Esophagus squamous epithelium (tissue), 5 donors: ENCODE data around the gene CHN2. TPM values are rescaled to one million over a fixed set of nuclear protein-coding genes. Genes with fewer than 3 reads are reported as not detected.

Source experiments
- DNase-seq: peaks from one replicate; lab custom pipeline; 2025; lab: John Stamatoyannopoulos, UW
- H3K27ac ChIP-seq, 4 donors: fragments of 200-600 bp; sonication (generic); one replicate each; pipeline ENCODE4 v1.5.1; 2016 to 2019; ENCODE audit warnings: mild to moderate bottlenecking in 1 of 4
- H3K27me3 ChIP-seq, 4 donors: fragments of 200-600 bp; sonication (generic); 1 replicate in 3 of 4; 2 replicates in 1 of 4; pipeline versions ENCODE4 v1.5.1 to v1.6.0; 2017 to 2021; ENCODE audit warnings: antibody characterized with exemption in 1 of 4
- H3K36me3 ChIP-seq, 3 donors: fragments of 200-600 bp; sonication (generic); one replicate each; pipeline ENCODE4 v1.5.1; 2016 to 2019
- H3K4me1 ChIP-seq, 3 donors: fragments of 200-600 bp; sonication (generic); one replicate each; pipeline ENCODE4 v1.5.1; 2017 to 2019
- H3K4me3 ChIP-seq, 4 donors: fragments of 200-600 bp; sonication (generic); 1 replicate in 3 of 4; 2 replicates in 1 of 4; pipeline ENCODE4 v1.5.1; 2016 to 2019; ENCODE audit warnings: mild to moderate bottlenecking in 2 of 4, moderate library complexity in 1 of 4
- H3K9me3 ChIP-seq, 3 donors: fragments of 200-600 bp; sonication (generic); one replicate each; pipeline ENCODE4 v1.5.1; 2016 to 2019
- CTCF ChIP-seq, 6 experiments: fragments of 450-650 bp in 4 of 6; fragments of 200-600 bp in 2 of 6; sonication (generic) in 2 of 6; IDR thresholded peaks; one replicate each; pipeline ENCODE4 v1.5.1; 2016 to 2019; ENCODE audit warnings: antibody characterized with exemption in 6 of 6, mild to moderate bottlenecking in 4 of 6, moderate library complexity in 4 of 6
- POLR2A ChIP-seq, 4 donors: fragments of 450-650 bp; IDR thresholded peaks; one replicate each; pipeline ENCODE4 v1.6.1; 2017; ENCODE audit warnings: antibody characterized with exemption in 4 of 4, mild to moderate bottlenecking in 4 of 4, moderate library complexity in 3 of 4
- WGBS, 2 donors: methylation state at CpG; one replicate each; pipeline ENCODE4 v1.1.5; 2018; 5-methylcytosine and 5-hydroxymethylcytosine counted together
- intact Hi-C: fragments of 100-400 bp; cut with DNase I; formaldehyde crosslinking; loops from one replicate; pipeline ENCODE4 v1.15.0; 2022
- total RNA-seq, 4 donors: library from RNA; depleted of rRNA; stranded (reverse); fragments of >200 nt; gene quantifications; one replicate each; pipeline ENCODE4 v1.1.0, GENCODE V29; 2016
- donor health status: DM: yes; HTN: yes; CAD: no.

Gene CHN2
- total RNA-seq, 4 donors from 2014 or later: 0.08 to 8.6 (median 1.7) TPM

- Histone ChIP-seq H3K36me3 (no peaks in the 10 kb centered on the region), H3K27ac (no peak overlapping the region), H3K9me3 (no peaks in the 10 kb centered on the region), H3K4me1 (peaks cover 0 to 28% (median 0%) of the 10 kb centered on the region in 3 donors), H3K27me3 (no peaks in the 10 kb centered on the region), H3K4me3 (no peak overlapping the region)
- WGBS, 2 donors: 41 to 48% methylated on average over 2 of the region's 2 CpGs
- intact Hi-C loops: no loop called here
- TF ChIP-seq CTCF (IDR thresholded peaks at IDR 0.05) (no peak), POLR2A (IDR thresholded peaks at IDR 0.05) (no peak)
- DNase-seq: no peak
Observed at GRCh38 chr7:29328811-29329210, 134.2 kb downstream of the CHN2 start.

GRCh38 chr7:29329686-29330085 lies 135.1 kb downstream of the CHN2 start:
- 63 to 65% methylated on average over 3 of the region's 3 CpGs for WGBS, 2 donors
- TF ChIP-seq POLR2A (IDR thresholded peaks at IDR 0.05) (no peak), CTCF (IDR thresholded peaks at IDR 0.05) (no peak)
- no peak for DNase-seq
- Histone ChIP-seq H3K27ac (no peak overlapping the region), H3K4me3 (no peak overlapping the region), H3K4me1 (peaks cover 0 to 28% (median 0%) of the 10 kb centered on the region in 3 donors), H3K36me3 (no peaks in the 10 kb centered on the region), H3K9me3 (no peaks in the 10 kb centered on the region), H3K27me3 (no peaks in the 10 kb centered on the region)
- intact Hi-C loops: no loop called here

- H3K4me3 ChIP-seq: no peak overlapping the region
- TF ChIP-seq CTCF (IDR thresholded peaks at IDR 0.05) (no peak), POLR2A (IDR thresholded peaks at IDR 0.05) (no peak)
Observed at GRCh38 chr7:29330136-29330535, 135.6 kb downstream of the CHN2 start.

GRCh38 chr7:29331163-29331562 lies 136.6 kb downstream of the CHN2 start:
- Histone ChIP-seq H3K4me1 (peaks cover 0 to 28% (median 0%) of the 10 kb centered on the region in 3 donors), H3K27me3 (no peaks in the 10 kb centered on the region), H3K36me3 (no peaks in the 10 kb centered on the region), H3K4me3 (no peak overlapping the region), H3K9me3 (no peaks in the 10 kb centered on the region), H3K27ac (no peak overlapping the region)
- DNase-seq: no peak
- 62 to 65% methylated on average over 7 of the region's 7 CpGs for WGBS, 2 donors
- intact Hi-C loops: no loop called here
- TF ChIP-seq POLR2A (IDR thresholded peaks at IDR 0.05) (no peak), CTCF (IDR thresholded peaks at IDR 0.05) (no peak)

More at GRCh38 chr7:29330136-29330535, 135.6 kb downstream of the CHN2 start:
- H3K36me3 ChIP-seq: no peaks in the 10 kb centered on the region
- H3K27ac ChIP-seq: no peak overlapping the region
- H3K9me3 ChIP-seq: no peaks in the 10 kb centered on the region
- DNase-seq: no peak
- no peaks in the 10 kb centered on the region for H3K27me3 ChIP-seq
- H3K4me1 ChIP-seq: peaks cover 0 to 28% (median 0%) of the 10 kb centered on the region in 3 donors
- intact Hi-C loops: no loop called here
- WGBS, 2 donors: 91% methylated on average over 5 of the region's 5 CpGs

GRCh38 chr7:29332042-29332811 lies 137.7 kb downstream of the CHN2 start:
- 54% methylated on average over 14 of the region's 14 CpGs for WGBS, 2 donors
- intact Hi-C loops: no loop called here
- H3K27ac ChIP-seq: no peak overlapping the region
- peaks cover 0 to 29% (median 0%) of the 10 kb centered on the region in 3 donors for H3K4me1 ChIP-seq
- H3K27me3 ChIP-seq: no peaks in the 10 kb centered on the region
- peak overlapping the region in 1 of 4 donors; percentile 16 for H3K4me3 ChIP-seq
- H3K9me3 ChIP-seq: no peaks in the 10 kb centered on the region
- no peaks in the 10 kb centered on the region for H3K36me3 ChIP-seq
- DNase-seq: no peak
- TF ChIP-seq POLR2A (IDR thresholded peaks at IDR 0.05) (no peak), CTCF (IDR thresholded peaks at IDR 0.05) (no peak)
